DND-41 (cell line): ENCODE results near the gene ARSA.

ENCODE experiments used
- ATAC-seq: fragments of 200-7000 bp; cut with Tn5 transposase; 3 replicates; pipeline ENCODE4 v1.9.1; 2021; ENCODE audit warnings: low read depth; ENCODE audit not compliant: insufficient read depth
- DNase-seq: peaks from one replicate; pipeline ENCODE4 v3.0.0-alpha.2; 2020
- H2AFZ ChIP-seq: 2 replicates; pipeline ENCODE4 v1.6.0; 2012; ENCODE audit warnings: low read depth, low read length
- H3K27ac ChIP-seq: 2 replicates; pipeline ENCODE4 v1.5.1; 2012; ENCODE audit warnings: low read length, inconsistent platforms
- H3K27me3 ChIP-seq: fragments of 200-600 bp; sonication (generic); 2 replicates; pipeline ENCODE4 v1.6.0; 2012; ENCODE audit warnings: low read length, mild to moderate bottlenecking, inconsistent platforms; ENCODE audit not compliant: insufficient read depth, poor library complexity
- H3K36me3 ChIP-seq: 2 replicates; pipeline ENCODE4 v1.5.1; 2012; ENCODE audit warnings: low read length, inconsistent platforms; ENCODE audit not compliant: insufficient read depth
- H3K4me1 ChIP-seq: 2 replicates; pipeline ENCODE4 v1.5.1; 2012; ENCODE audit warnings: mild to moderate bottlenecking, low read length; ENCODE audit not compliant: insufficient read depth
- H3K4me2 ChIP-seq: 2 replicates; pipeline ENCODE4 v1.6.0; 2012; ENCODE audit warnings: mild to moderate bottlenecking, moderate library complexity, low read length, inconsistent platforms; ENCODE audit not compliant: insufficient read depth
- H3K4me3 ChIP-seq, 2 experiments: fragments of 200-600 bp in 1 of 2; shearing (Covaris generic) in 1 of 2; 2 replicates each; pipeline ENCODE4 v1.5.1; 2012 to 2016; ENCODE audit warnings: inconsistent platforms in 2 of 2, low read length in 2 of 2, mild to moderate bottlenecking in 2 of 2, low read depth in 1 of 2, moderate library complexity in 1 of 2
- H3K79me2 ChIP-seq: 2 replicates; pipeline ENCODE4 v1.6.0; 2012; ENCODE audit warnings: low read length, inconsistent platforms; ENCODE audit not compliant: insufficient read depth
- H3K9ac ChIP-seq: 2 replicates; pipeline ENCODE4 v1.6.0; 2012; ENCODE audit warnings: low read depth, mild to moderate bottlenecking, inconsistent platforms, low read length, moderate library complexity
- H3K9me3 ChIP-seq: 2 replicates; pipeline ENCODE4 v1.5.1; 2012; ENCODE audit warnings: low read length, moderate library complexity, mild to moderate bottlenecking, inconsistent platforms; ENCODE audit not compliant: insufficient read depth, severe bottlenecking
- H4K20me1 ChIP-seq: 2 replicates; pipeline ENCODE4 v1.6.0; 2012; ENCODE audit warnings: low read length; ENCODE audit not compliant: insufficient read depth
- EZH2 ChIP-seq: IDR thresholded peaks from 3 replicates; pipeline ENCODE4 v1.6.1; 2012; ENCODE audit warnings: borderline replicate concordance, low read depth, mild to moderate bottlenecking, moderate library complexity, low read length, inconsistent platforms; ENCODE audit not compliant: severe bottlenecking
- TF ChIP-seq, protein P1 (sequence below): IDR thresholded peaks from 2 replicates; pipeline ENCODE4 v1.5.1; 2012; ENCODE audit warnings: borderline replicate concordance, low read length, moderate library complexity, mild to moderate bottlenecking; ENCODE audit not compliant: poor library complexity, severe bottlenecking; ENCODE audit errors: extremely low read depth

ARSA gene

GRCh38 chr22:50595189-50595588 is 32.8 kb downstream of the ARSA start:
- no peak overlapping the region for H3K4me3 ChIP-seq
- no peak overlapping the region for H3K9ac ChIP-seq
- H3K36me3 ChIP-seq, result no peaks in the 10 kb centered on the region
- ATAC-seq, result no peak
- H2AFZ ChIP-seq, result no peak overlapping the region
- no peaks in the 10 kb centered on the region for H3K27me3 ChIP-seq
- no peaks in the 10 kb centered on the region for H3K4me1 ChIP-seq
- TF ChIP-seq, protein P1, sequence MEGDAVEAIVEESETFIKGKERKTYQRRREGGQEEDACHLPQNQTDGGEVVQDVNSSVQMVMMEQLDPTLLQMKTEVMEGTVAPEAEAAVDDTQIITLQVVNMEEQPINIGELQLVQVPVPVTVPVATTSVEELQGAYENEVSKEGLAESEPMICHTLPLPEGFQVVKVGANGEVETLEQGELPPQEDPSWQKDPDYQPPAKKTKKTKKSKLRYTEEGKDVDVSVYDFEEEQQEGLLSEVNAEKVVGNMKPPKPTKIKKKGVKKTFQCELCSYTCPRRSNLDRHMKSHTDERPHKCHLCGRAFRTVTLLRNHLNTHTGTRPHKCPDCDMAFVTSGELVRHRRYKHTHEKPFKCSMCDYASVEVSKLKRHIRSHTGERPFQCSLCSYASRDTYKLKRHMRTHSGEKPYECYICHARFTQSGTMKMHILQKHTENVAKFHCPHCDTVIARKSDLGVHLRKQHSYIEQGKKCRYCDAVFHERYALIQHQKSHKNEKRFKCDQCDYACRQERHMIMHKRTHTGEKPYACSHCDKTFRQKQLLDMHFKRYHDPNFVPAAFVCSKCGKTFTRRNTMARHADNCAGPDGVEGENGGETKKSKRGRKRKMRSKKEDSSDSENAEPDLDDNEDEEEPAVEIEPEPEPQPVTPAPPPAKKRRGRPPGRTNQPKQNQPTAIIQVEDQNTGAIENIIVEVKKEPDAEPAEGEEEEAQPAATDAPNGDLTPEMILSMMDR, result no peak
- no peak for TF ChIP-seq EZH2
- no peaks in the 10 kb centered on the region for H3K79me2 ChIP-seq
- no peaks in the 10 kb centered on the region for H3K9me3 ChIP-seq
- DNase-seq, result no peak
- no peaks in the 10 kb centered on the region for H4K20me1 ChIP-seq
- no peak overlapping the region for H3K4me2 ChIP-seq
- H3K27ac ChIP-seq, result no peak overlapping the region

- Histone ChIP-seq H3K36me3 (no peaks in the 10 kb centered on the region; the same call in 1 of the 2 replicates), H3K4me2 (no peak overlapping the region), H3K27me3 (no peaks in the 10 kb centered on the region), H3K9ac (no peak overlapping the region), H3K4me3 (no peak overlapping the region), H3K9me3 (no peaks in the 10 kb centered on the region), H2AFZ (no peak overlapping the region), H3K27ac (no peak overlapping the region), H3K79me2 (peaks cover 9% of the 10 kb centered on the region), H3K4me1 (peaks cover 8% of the 10 kb centered on the region), H4K20me1 (0 out of 2 replicates have a peak, but pooled peaks cover 4% of the 10 kb centered on the region)
- DNase-seq (no peak), ATAC-seq (no peak)
- no peak for TF ChIP-seq EZH2
- TF ChIP-seq, protein P1, result no peak
These were observed 40.5 kb downstream of the ARSA start for GRCh38 chr22:50587407-50587806.

DNA sequence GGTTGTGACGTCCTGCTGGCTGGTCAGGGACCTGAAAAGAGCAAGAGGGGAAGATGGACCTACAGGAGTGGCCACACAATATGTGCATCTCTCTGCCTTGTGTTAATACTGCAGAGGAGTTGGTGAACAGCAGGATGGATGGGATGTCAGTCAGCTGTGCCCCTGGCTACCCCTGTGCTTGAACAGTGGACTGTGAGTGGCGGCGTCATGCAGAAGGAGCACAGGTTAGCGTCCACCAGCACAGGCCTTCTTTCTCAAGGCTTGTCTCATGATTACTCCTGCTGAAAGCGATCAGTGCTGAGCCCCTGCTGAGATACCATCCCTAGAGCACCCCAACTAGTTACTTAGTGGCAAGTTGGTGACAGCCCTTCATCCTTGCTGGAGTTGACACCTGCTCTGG is 41.5 kb downstream of the ARSA start:
- H3K4me2 ChIP-seq, result no peak overlapping the region
- H4K20me1 ChIP-seq, result 0 out of 2 replicates have a peak, but pooled peaks cover 6% of the 10 kb centered on the region
- H3K27ac ChIP-seq, result no peak overlapping the region
- H3K4me3 ChIP-seq, result no peak overlapping the region
- no peak for TF ChIP-seq EZH2
- TF ChIP-seq, protein P1, result no peak
- H2AFZ ChIP-seq, result no peak overlapping the region
- peaks cover 19% of the 10 kb centered on the region for H3K79me2 ChIP-seq
- peaks cover 6% of the 10 kb centered on the region for H3K36me3 ChIP-seq
- peaks cover 15% of the 10 kb centered on the region for H3K4me1 ChIP-seq
- H3K9me3 ChIP-seq, result no peaks in the 10 kb centered on the region
- no peak for DNase-seq
- no peak for ATAC-seq
- no peaks in the 10 kb centered on the region for H3K27me3 ChIP-seq
- no peak overlapping the region for H3K9ac ChIP-seq

DNA sequence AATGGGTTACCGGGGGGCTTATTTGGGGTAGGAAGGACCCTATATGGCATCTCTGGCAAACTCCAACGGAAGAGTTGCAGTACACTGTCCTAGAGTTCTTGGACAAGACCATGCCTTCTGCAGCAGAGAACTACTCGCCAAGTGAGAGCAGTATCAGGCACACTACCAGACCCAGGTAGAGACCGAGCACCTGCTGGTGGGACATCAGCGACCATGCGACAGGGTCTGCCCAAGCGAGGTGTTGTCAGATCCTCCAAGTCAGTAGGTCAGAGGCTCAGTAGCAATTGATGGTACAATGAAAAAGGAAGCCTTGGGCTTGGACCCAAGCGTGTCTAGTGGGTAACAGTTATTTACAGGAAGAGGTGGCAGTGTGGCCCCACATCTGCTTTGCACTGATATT is 42.2 kb downstream of the ARSA start:
- Histone ChIP-seq H3K27me3 (no peaks in the 10 kb centered on the region), H3K4me3 (no peak overlapping the region), H4K20me1 (0 out of 2 replicates have a peak, but pooled peaks cover 9% of the 10 kb centered on the region), H3K9me3 (no peaks in the 10 kb centered on the region), H3K4me1 (peaks cover 21% of the 10 kb centered on the region), H3K4me2 (no peak overlapping the region), H3K36me3 (peaks cover 12% of the 10 kb centered on the region), H2AFZ (no peak overlapping the region), H3K79me2 (peaks cover 24% of the 10 kb centered on the region), H3K9ac (no peak overlapping the region), H3K27ac (no peak overlapping the region)
- ATAC-seq, result no peak
- DNase-seq, result no peak
- no peak for TF ChIP-seq EZH2
- TF ChIP-seq, protein P1, result no peak
